Ishikawa (cell line): ENCODE data around the gene MAP1A.

Experiments
- CEBPB ChIP-seq: IDR thresholded peaks from 2 replicates; pipeline ENCODE4 v1.6.1; 2012
- CREB1 ChIP-seq: IDR thresholded peaks from 2 replicates; pipeline ENCODE4 v1.6.1; 2012; ENCODE audit warnings: low read depth
- EGR1 ChIP-seq: IDR thresholded peaks from 2 replicates; pipeline ENCODE4 v1.6.1; 2012
- EP300 ChIP-seq: IDR thresholded peaks from 2 replicates; pipeline ENCODE4 v1.6.1; 2012; ENCODE audit warnings: borderline replicate concordance
- NFIC ChIP-seq: IDR thresholded peaks from 2 replicates; pipeline ENCODE4 v1.6.1; 2012
- RAD21 ChIP-seq: IDR thresholded peaks from 2 replicates; pipeline ENCODE4 v1.6.1; 2012; ENCODE audit warnings: low read depth
- TAF1 ChIP-seq: IDR thresholded peaks from 2 replicates; pipeline ENCODE4 v1.6.1; 2012; ENCODE audit warnings: low read depth, mild to moderate bottlenecking
- TEAD4 ChIP-seq: IDR thresholded peaks from 2 replicates; pipeline ENCODE4 v1.6.1; 2012
- YY1 ChIP-seq: IDR thresholded peaks from 2 replicates; pipeline ENCODE4 v1.6.1; 2012; ENCODE audit warnings: low read depth
- ZBTB7A ChIP-seq: IDR thresholded peaks from 2 replicates; pipeline ENCODE4 v1.6.1; 2012; ENCODE audit warnings: low read depth
- TF ChIP-seq, protein P1 (sequence below): IDR thresholded peaks from 2 replicates; pipeline ENCODE4 v1.6.1; 2012
- TF ChIP-seq, protein P2 (sequence below): IDR thresholded peaks from 2 replicates; pipeline ENCODE4 v1.6.1; 2012; ENCODE audit warnings: low read depth, mild to moderate bottlenecking

DNA sequence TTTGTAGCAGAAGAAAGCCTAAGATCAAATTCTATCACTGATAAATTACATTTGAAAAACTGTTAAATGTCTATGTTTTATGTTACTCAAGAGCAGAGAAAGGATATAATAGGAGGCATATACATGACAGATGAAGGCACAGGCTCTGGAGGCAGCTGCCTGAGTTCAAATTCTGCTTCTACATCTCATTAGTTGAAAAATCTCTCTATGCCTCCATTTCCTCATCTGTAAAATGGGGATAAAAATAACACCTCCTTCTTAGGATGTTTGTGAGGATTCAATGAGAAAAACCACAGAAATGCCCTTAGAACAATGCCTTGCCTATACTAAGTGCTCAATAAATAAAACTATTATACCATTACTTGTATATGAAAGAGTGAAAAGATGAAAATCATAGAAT is 45.4 kb upstream of the MAP1A start:
- TF ChIP-seq ZBTB7A (no peak), CEBPB (no peak), TAF1 (no peak), YY1 (no peak), CREB1 (no peak), RAD21 (no peak), EP300 (no peak), TEAD4 (no peak), NFIC (no peak), EGR1 (no peak)
- TF ChIP-seq, protein P1, sequence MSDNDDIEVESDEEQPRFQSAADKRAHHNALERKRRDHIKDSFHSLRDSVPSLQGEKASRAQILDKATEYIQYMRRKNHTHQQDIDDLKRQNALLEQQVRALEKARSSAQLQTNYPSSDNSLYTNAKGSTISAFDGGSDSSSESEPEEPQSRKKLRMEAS = no peak
- TF ChIP-seq, protein P2, sequence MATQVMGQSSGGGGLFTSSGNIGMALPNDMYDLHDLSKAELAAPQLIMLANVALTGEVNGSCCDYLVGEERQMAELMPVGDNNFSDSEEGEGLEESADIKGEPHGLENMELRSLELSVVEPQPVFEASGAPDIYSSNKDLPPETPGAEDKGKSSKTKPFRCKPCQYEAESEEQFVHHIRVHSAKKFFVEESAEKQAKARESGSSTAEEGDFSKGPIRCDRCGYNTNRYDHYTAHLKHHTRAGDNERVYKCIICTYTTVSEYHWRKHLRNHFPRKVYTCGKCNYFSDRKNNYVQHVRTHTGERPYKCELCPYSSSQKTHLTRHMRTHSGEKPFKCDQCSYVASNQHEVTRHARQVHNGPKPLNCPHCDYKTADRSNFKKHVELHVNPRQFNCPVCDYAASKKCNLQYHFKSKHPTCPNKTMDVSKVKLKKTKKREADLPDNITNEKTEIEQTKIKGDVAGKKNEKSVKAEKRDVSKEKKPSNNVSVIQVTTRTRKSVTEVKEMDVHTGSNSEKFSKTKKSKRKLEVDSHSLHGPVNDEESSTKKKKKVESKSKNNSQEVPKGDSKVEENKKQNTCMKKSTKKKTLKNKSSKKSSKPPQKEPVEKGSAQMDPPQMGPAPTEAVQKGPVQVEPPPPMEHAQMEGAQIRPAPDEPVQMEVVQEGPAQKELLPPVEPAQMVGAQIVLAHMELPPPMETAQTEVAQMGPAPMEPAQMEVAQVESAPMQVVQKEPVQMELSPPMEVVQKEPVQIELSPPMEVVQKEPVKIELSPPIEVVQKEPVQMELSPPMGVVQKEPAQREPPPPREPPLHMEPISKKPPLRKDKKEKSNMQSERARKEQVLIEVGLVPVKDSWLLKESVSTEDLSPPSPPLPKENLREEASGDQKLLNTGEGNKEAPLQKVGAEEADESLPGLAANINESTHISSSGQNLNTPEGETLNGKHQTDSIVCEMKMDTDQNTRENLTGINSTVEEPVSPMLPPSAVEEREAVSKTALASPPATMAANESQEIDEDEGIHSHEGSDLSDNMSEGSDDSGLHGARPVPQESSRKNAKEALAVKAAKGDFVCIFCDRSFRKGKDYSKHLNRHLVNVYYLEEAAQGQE = no peak
